ENCODE measurements around the gene BICD2.

BICD2 gene

GRCh38 chr9:92711844-92712243, 52.8 kb downstream of the BICD2 start:
- ATAC-seq (ENCODE audit: insufficient read depth, low read depth) (no peak), DNase-seq (no peak)
- no peak overlapping the region for H3K4me3 ChIP-seq (ENCODE audit: low read depth in 1 of 2, low read length in 2 of 2)
- H3K36me3 ChIP-seq (ENCODE audit: insufficient read depth, low read length), result peaks cover 74% of the 10 kb centered on the region
- H3K27me3 ChIP-seq (ENCODE audit: insufficient read depth, low read length, poor library complexity), result no peaks in the 10 kb centered on the region
- H3K9me3 ChIP-seq (ENCODE audit: insufficient read depth, low read length, severe bottlenecking), result no peaks in the 10 kb centered on the region
- H3K4me1 ChIP-seq (ENCODE audit: insufficient read depth, low read length), result no peaks in the 10 kb centered on the region
- TF ChIP-seq EZH2 (IDR thresholded peaks at IDR 0.05; ENCODE audit: borderline replicate concordance, low read depth, low read length, severe bottlenecking) (no peak), CTCF (IDR thresholded peaks at IDR 0.05; ENCODE audit: borderline replicate concordance, extremely low read depth, low read length, poor library complexity, severe bottlenecking) (no peak)
- H3K9ac ChIP-seq (ENCODE audit: low read depth, low read length), result no peak overlapping the region
- no peaks in the 10 kb centered on the region for H3K79me2 ChIP-seq (ENCODE audit: insufficient read depth, low read length)
- no peak overlapping the region for H3K27ac ChIP-seq (ENCODE audit: low read length)
- no peak overlapping the region for H3K4me2 ChIP-seq (ENCODE audit: insufficient read depth, low read length)
- H4K20me1 ChIP-seq (ENCODE audit: insufficient read depth, low read length), result peaks cover 11% of the 10 kb centered on the region; the same call in 1 of the 2 replicates
- H2AFZ ChIP-seq (ENCODE audit: low read depth, low read length), result no peak overlapping the region

- Histone ChIP-seq H3K36me3 (ENCODE audit: insufficient read depth, low read length) (peaks cover 67% of the 10 kb centered on the region), H4K20me1 (ENCODE audit: insufficient read depth, low read length) (peaks cover 5% of the 10 kb centered on the region; the same call in 1 of the 2 replicates), H3K27me3 (ENCODE audit: insufficient read depth, low read length, poor library complexity) (no peaks in the 10 kb centered on the region), H3K27ac (ENCODE audit: low read length) (no peak overlapping the region), H2AFZ (ENCODE audit: low read depth, low read length) (no peak overlapping the region), H3K4me3 (ENCODE audit: low read depth in 1 of 2, low read length in 2 of 2) (no peak overlapping the region), H3K9ac (ENCODE audit: low read depth, low read length) (no peak overlapping the region), H3K4me1 (ENCODE audit: insufficient read depth, low read length) (no peaks in the 10 kb centered on the region), H3K4me2 (ENCODE audit: insufficient read depth, low read length) (no peak overlapping the region), H3K79me2 (ENCODE audit: insufficient read depth, low read length) (no peaks in the 10 kb centered on the region), H3K9me3 (ENCODE audit: insufficient read depth, low read length, severe bottlenecking) (no peaks in the 10 kb centered on the region)
- TF ChIP-seq EZH2 (IDR thresholded peaks at IDR 0.05; ENCODE audit: borderline replicate concordance, low read depth, low read length, severe bottlenecking), result no peak
- no peak for TF ChIP-seq CTCF (IDR thresholded peaks at IDR 0.05; ENCODE audit: borderline replicate concordance, extremely low read depth, low read length, poor library complexity, severe bottlenecking)
- no peak for DNase-seq
- no peak for ATAC-seq (ENCODE audit: insufficient read depth, low read depth)
Observed at GRCh38 chr9:92711146-92711545, 53.5 kb downstream of the BICD2 start.

DNA sequence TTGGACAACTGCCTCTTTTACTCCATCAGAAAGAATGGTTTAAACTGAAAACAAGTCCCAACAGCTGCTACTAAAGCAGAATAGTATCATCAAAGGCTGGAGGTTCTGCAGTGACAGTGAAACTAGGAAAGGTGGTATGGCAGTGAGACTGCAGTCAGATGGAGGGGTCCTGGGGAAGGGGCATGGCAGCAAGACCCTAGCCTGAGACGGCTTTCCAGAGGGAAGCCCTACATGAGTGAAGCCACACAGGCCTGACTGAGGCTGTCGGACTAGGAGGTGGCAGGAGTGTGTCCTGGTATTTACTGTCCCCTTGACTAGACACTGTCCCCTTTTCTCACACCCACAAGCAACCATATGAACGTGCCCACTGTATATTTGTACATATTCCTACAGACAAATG, 54.3 kb downstream of the BICD2 start:
- Histone ChIP-seq H3K4me2 (ENCODE audit: insufficient read depth, low read length) (no peak overlapping the region), H3K79me2 (ENCODE audit: insufficient read depth, low read length) (no peaks in the 10 kb centered on the region), H3K9ac (ENCODE audit: low read depth, low read length) (no peak overlapping the region), H3K27ac (ENCODE audit: low read length) (no peak overlapping the region), H3K4me3 (ENCODE audit: low read depth in 1 of 2, low read length in 2 of 2) (no peak overlapping the region), H4K20me1 (ENCODE audit: insufficient read depth, low read length) (peaks cover 5% of the 10 kb centered on the region; the same call in 1 of the 2 replicates), H3K36me3 (ENCODE audit: insufficient read depth, low read length) (peaks cover 59% of the 10 kb centered on the region), H2AFZ (ENCODE audit: low read depth, low read length) (no peak overlapping the region), H3K9me3 (ENCODE audit: insufficient read depth, low read length, severe bottlenecking) (no peaks in the 10 kb centered on the region), H3K27me3 (ENCODE audit: insufficient read depth, low read length, poor library complexity) (no peaks in the 10 kb centered on the region), H3K4me1 (ENCODE audit: insufficient read depth, low read length) (no peaks in the 10 kb centered on the region)
- DNase-seq (no peak), ATAC-seq (ENCODE audit: insufficient read depth, low read depth) (no peak)
- TF ChIP-seq EZH2 (IDR thresholded peaks at IDR 0.05; ENCODE audit: borderline replicate concordance, low read depth, low read length, severe bottlenecking), result no peak
- no peak for TF ChIP-seq CTCF (IDR thresholded peaks at IDR 0.05; ENCODE audit: borderline replicate concordance, extremely low read depth, low read length, poor library complexity, severe bottlenecking)

GRCh38 chr9:92709954-92710353, 54.7 kb downstream of the BICD2 start:
- no peaks in the 10 kb centered on the region for H3K79me2 ChIP-seq (ENCODE audit: insufficient read depth, low read length)
- H3K4me2 ChIP-seq (ENCODE audit: insufficient read depth, low read length), result no peak overlapping the region
- no peaks in the 10 kb centered on the region for H3K27me3 ChIP-seq (ENCODE audit: insufficient read depth, low read length, poor library complexity)
- no peak for ATAC-seq (ENCODE audit: insufficient read depth, low read depth)
- no peak overlapping the region for H3K27ac ChIP-seq (ENCODE audit: low read length)
- no peaks in the 10 kb centered on the region for H3K9me3 ChIP-seq (ENCODE audit: insufficient read depth, low read length, severe bottlenecking)
- H3K4me3 ChIP-seq (ENCODE audit: low read depth in 1 of 2, low read length in 2 of 2), result no peak overlapping the region
- DNase-seq, result no peak
- TF ChIP-seq CTCF (IDR thresholded peaks at IDR 0.05; ENCODE audit: borderline replicate concordance, extremely low read depth, low read length, poor library complexity, severe bottlenecking) (no peak), EZH2 (IDR thresholded peaks at IDR 0.05; ENCODE audit: borderline replicate concordance, low read depth, low read length, severe bottlenecking) (no peak)
- peaks cover 5% of the 10 kb centered on the region; the same call in 1 of the 2 replicates for H4K20me1 ChIP-seq (ENCODE audit: insufficient read depth, low read length)
- peaks cover 55% of the 10 kb centered on the region for H3K36me3 ChIP-seq (ENCODE audit: insufficient read depth, low read length)
- H3K4me1 ChIP-seq (ENCODE audit: insufficient read depth, low read length), result no peaks in the 10 kb centered on the region
- H3K9ac ChIP-seq (ENCODE audit: low read depth, low read length), result no peak overlapping the region
- H2AFZ ChIP-seq (ENCODE audit: low read depth, low read length), result no peak overlapping the region
